Neural crest cell (in vitro differentiated cells): Measurements from ENCODE around the gene ACOT8. TPM values are rescaled to one million over a fixed set of nuclear protein-coding genes. Genes with fewer than 3 reads are reported as not detected.
"Not testable (repeated sequence)": the region's sequence is repeated elsewhere in the genome, so short reads cannot be mapped to it uniquely, and the experiment has no call there.

Experiments
- DNase-seq: peaks from one replicate; pipeline ENCODE4 v3.0.0; 2021; ENCODE audit warnings: low read depth, mixed read lengths, low spot score
- H3K27ac Mint-ChIP-seq: one replicate; pipeline ENCODE4 v1.8.0; 2021; ENCODE audit warnings: mild to moderate bottlenecking, mixed read lengths; ENCODE audit not compliant: unreplicated experiment
- H3K27me3 Mint-ChIP-seq: 2 replicates; pipeline ENCODE4 v1.8.0; 2021; ENCODE audit warnings: low read depth, mild to moderate bottlenecking, mixed read lengths
- H3K36me3 Mint-ChIP-seq: 2 replicates; pipeline ENCODE4 v1.8.0; 2021; ENCODE audit warnings: low read depth, mild to moderate bottlenecking, mixed read lengths
- H3K4me1 Mint-ChIP-seq: 2 replicates; pipeline ENCODE4 v1.8.0; 2021; ENCODE audit warnings: mixed read lengths
- H3K4me3 Mint-ChIP-seq: one replicate; pipeline ENCODE4 v1.8.0; 2021; ENCODE audit warnings: mild to moderate bottlenecking, mixed read lengths
- H3K9me3 Mint-ChIP-seq: 2 replicates; pipeline ENCODE4 v1.8.0; 2021; ENCODE audit warnings: mixed read lengths
- CTCF ChIP-seq: fragments of 200-600 bp; sonication (generic); conservative IDR thresholded peaks from 2 replicates; pipeline ENCODE4 v1.5.0; 2021; ENCODE audit warnings: antibody characterized with exemption, mild to moderate bottlenecking
- long read RNA-seq: library from polyadenylated mRNA; unstranded; transcript quantifications from one replicate; pipeline ENCODE4 v2.0.0, GENCODE V29; 2020
- total RNA-seq: library from RNA; stranded (reverse); gene quantifications from 2 replicates; pipeline ENCODE4 v1.2.1, GENCODE V29; 2021

Gene ACOT8
- total RNA-seq, result 14.5 and 15.3 TPM in 2 replicates
- long read RNA-seq, partial matches to known transcripts, result 1 of 9 reads
- long read RNA-seq, other reads (novel, unspliced or antisense), result 2 of 9 reads

GRCh38 chr20:45857114-45857881 is at the start of gene ACOT8, which contains the start of gene ZSWIM3:
Gene ACOT8 (minus strand): TSS chr20:45857392. CDS start chr20:45857315, 77 bp downstream.
Gene ZSWIM3 (plus strand): TSS chr20:45857614. CDS start chr20:45857826, 212 bp downstream.
- peak within 1 kb of the TSS; percentile 70 for H3K27ac Mint-ChIP-seq
- no peaks in the 10 kb centered on the region for H3K27me3 Mint-ChIP-seq
- H3K4me1 Mint-ChIP-seq, result peaks cover 25% of the 10 kb centered on the region
- H3K9me3 Mint-ChIP-seq, result no peaks in the 10 kb centered on the region
- TF ChIP-seq CTCF, result no peak
- H3K36me3 Mint-ChIP-seq, result no peaks in the 10 kb centered on the region
- DNase-seq, result peak; percentile 97
- H3K4me3 Mint-ChIP-seq, result peak within 1 kb of the TSS; percentile 91

- H3K27ac Mint-ChIP-seq, result no peak overlapping the region
- H3K36me3 Mint-ChIP-seq, result peaks cover 7% of the 10 kb centered on the region
- no peaks in the 10 kb centered on the region for H3K27me3 Mint-ChIP-seq
- H3K4me1 Mint-ChIP-seq, result peaks cover 10% of the 10 kb centered on the region
- TF ChIP-seq CTCF, result no peak
- H3K9me3 Mint-ChIP-seq, result no peaks in the 10 kb centered on the region
- no peak for DNase-seq
- no peak overlapping the region for H3K4me3 Mint-ChIP-seq
These were observed 48.4 kb upstream of the ACOT8 start for GRCh38 chr20:45905505-45906079.

GRCh38 chr20:45904583-45905504 is 47.7 kb upstream of the ACOT8 start:
- Mint-ChIP-seq H3K4me3 (no peak overlapping the region), H3K9me3 (no peaks in the 10 kb centered on the region), H3K4me1 (peaks cover 4% of the 10 kb centered on the region), H3K27me3 (no peaks in the 10 kb centered on the region), H3K27ac (no peak overlapping the region), H3K36me3 (peaks cover 7% of the 10 kb centered on the region)
- no peak for TF ChIP-seq CTCF
- DNase-seq, result no peak

- no peak for DNase-seq
- Mint-ChIP-seq H3K27ac (no peak overlapping the region), H3K36me3 (peaks cover 1% of the 10 kb centered on the region), H3K9me3 (no peaks in the 10 kb centered on the region), H3K4me1 (no peaks in the 10 kb centered on the region), H3K27me3 (no peaks in the 10 kb centered on the region), H3K4me3 (no peak overlapping the region)
- no peak for TF ChIP-seq CTCF
These were observed 45.1 kb upstream of the ACOT8 start for GRCh38 chr20:45902199-45902701.

- not testable (repeated sequence) for H3K27ac Mint-ChIP-seq, H3K36me3 Mint-ChIP-seq, DNase-seq, H3K4me3 Mint-ChIP-seq, H3K9me3 Mint-ChIP-seq, H3K4me1 Mint-ChIP-seq, H3K27me3 Mint-ChIP-seq
These were observed 44.1 kb upstream of the ACOT8 start for GRCh38 chr20:45901332-45901731.
